Left ventricle myocardium inferior (tissue), 1 donor: ENCODE measurements around the gene SPNS2. TPM values are rescaled to one million over a fixed set of nuclear protein-coding genes. Genes with fewer than 3 reads are reported as not detected.

Source experiments
- DNase-seq: peaks from one replicate; pipeline ENCODE4 v3.0.0-alpha.2; 2020
- H3K27ac ChIP-seq: fragments of 200-600 bp; replicated peaks from 2 replicates; pipeline ENCODE4 v1.8.0; 2021
- H3K27me3 ChIP-seq: fragments of 200-600 bp; 2 replicates; pipeline ENCODE4 v1.8.0; 2021; ENCODE audit warnings: low read depth
- H3K36me3 ChIP-seq: fragments of 200-600 bp; 2 replicates; pipeline ENCODE4 v1.8.0; 2021
- H3K4me1 ChIP-seq: fragments of 200-600 bp; 2 replicates; pipeline ENCODE4 v1.8.0; 2021
- H3K4me3 ChIP-seq: fragments of 200-600 bp; 2 replicates; pipeline ENCODE4 v1.8.0; 2021; ENCODE audit warnings: mild to moderate bottlenecking, moderate library complexity
- H3K9me3 ChIP-seq: fragments of 200-600 bp; replicated peaks from 2 replicates; pipeline ENCODE4 v1.8.0; 2021
- intact Hi-C: fragments of 100-400 bp; cut with micrococcal nuclease; formaldehyde crosslinking; loops from one replicate; pipeline ENCODE4 v1.11.0; 2022
- total RNA-seq: library from RNA; stranded (reverse); fragmentation: NEBNext Ultra II Directional; extraction: Animal tissue kit (Norgen Biotek cat#: 25700); gene quantifications from one replicate; pipeline ENCODE4 v1.2.1, GENCODE V29; 2021
- TF ChIP-seq, protein P1 (sequence below): fragments of 200-600 bp; IDR thresholded peaks from 2 replicates; pipeline ENCODE4 v1.8.0; 2021; ENCODE audit warnings: antibody characterized with exemption, mild to moderate bottlenecking, borderline replicate concordance
- donor health status: DM: no; HTN: yes; CAD: no; lungs with severe emphysema.

The SPNS2 gene
- total RNA-seq, 1 donor from 2014 or later: 11.2 TPM

DNA sequence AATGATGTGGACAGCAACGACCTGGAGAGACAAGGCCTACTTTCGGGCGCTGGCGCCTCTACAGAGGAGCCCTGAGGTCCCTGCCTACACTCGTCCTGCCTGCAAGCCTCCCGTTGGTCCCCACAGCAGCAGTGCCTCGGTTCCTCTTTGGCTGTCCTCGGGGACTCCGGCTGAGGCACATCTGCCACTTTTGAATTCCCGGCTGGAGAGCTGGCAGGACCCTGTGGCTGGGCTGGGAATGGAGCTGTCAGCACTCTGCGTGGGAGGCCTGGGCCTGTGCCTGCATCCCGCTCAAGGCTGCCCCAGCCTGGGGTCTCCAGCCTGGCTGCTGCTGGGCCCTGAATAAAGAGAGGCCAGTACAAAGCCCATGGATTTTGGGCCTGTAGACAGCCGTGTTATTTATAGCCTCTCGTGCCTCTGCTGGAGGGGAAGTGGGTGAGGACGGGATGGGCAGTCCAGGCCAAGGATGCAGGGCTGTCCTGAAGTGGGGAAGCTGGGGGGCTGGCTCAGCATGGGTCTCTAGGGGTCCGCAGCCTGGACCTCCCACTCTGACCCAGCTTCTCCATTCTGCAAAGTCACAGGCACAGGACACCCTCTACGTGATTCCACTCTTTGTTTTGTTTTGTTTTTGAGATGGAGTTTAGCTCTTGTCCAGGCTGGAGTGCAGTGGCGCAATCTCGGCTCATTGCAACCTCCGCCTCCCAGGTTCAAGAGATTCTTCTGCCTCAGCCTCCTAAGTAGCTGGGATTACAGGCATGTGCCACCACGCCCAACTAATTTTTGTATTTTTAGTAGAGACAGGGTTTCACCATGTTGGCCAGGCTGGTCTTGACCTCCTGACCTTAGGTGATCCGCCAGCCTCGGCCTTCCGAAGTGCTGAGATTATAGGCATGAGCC is 10.6 kb upstream of the SPNS2 start:
- H3K36me3 ChIP-seq: no peaks in the 10 kb centered on the region
- H3K4me3 ChIP-seq: no peak overlapping the region
- H3K9me3 ChIP-seq: no peaks in the 10 kb centered on the region
- H3K27me3 ChIP-seq: no peaks in the 10 kb centered on the region
- peaks cover 16% of the 10 kb centered on the region for H3K4me1 ChIP-seq
- intact Hi-C loops: no loop called here
- no peak for DNase-seq
- H3K27ac ChIP-seq: no peak overlapping the region
- TF ChIP-seq, protein P1, sequence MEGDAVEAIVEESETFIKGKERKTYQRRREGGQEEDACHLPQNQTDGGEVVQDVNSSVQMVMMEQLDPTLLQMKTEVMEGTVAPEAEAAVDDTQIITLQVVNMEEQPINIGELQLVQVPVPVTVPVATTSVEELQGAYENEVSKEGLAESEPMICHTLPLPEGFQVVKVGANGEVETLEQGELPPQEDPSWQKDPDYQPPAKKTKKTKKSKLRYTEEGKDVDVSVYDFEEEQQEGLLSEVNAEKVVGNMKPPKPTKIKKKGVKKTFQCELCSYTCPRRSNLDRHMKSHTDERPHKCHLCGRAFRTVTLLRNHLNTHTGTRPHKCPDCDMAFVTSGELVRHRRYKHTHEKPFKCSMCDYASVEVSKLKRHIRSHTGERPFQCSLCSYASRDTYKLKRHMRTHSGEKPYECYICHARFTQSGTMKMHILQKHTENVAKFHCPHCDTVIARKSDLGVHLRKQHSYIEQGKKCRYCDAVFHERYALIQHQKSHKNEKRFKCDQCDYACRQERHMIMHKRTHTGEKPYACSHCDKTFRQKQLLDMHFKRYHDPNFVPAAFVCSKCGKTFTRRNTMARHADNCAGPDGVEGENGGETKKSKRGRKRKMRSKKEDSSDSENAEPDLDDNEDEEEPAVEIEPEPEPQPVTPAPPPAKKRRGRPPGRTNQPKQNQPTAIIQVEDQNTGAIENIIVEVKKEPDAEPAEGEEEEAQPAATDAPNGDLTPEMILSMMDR: no peak

DNA sequence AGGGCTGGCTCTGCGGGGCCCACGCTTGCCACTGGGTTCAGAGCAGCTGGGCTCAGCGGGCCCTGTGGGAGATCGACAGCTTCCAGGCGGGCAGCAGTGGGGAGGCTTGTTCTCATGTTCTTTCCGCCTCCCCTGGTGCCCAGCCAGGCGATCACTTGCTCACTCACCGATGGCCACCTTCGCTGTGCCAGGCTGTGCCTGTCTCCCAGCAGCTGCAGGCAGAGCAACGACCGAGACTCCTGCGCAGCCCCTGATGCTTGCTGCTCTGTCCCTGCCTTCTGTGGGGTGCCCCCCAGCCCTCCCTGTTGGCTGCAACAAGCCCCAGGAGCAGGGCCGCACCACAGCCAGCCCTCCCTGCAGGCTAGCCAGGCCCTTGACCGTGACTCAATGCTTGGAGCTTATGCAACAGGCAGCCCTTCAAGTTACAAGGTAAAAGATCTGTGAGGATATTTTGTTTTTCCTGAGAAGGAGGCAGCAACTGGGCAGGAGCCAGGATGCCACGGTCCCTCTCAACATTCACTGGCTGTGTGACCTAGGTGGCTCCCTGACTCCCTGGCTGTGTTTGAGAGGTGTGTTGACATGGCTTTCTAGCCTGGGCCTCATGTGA is 9.6 kb upstream of the SPNS2 start:
- TF ChIP-seq, protein P1: no peak
- DNase-seq: no peak
- Histone ChIP-seq H3K36me3 (no peaks in the 10 kb centered on the region), H3K27me3 (no peaks in the 10 kb centered on the region), H3K27ac (no peak overlapping the region), H3K9me3 (no peaks in the 10 kb centered on the region), H3K4me1 (peaks cover 16% of the 10 kb centered on the region), H3K4me3 (no peak overlapping the region)
- intact Hi-C loops: no loop called here

DNA sequence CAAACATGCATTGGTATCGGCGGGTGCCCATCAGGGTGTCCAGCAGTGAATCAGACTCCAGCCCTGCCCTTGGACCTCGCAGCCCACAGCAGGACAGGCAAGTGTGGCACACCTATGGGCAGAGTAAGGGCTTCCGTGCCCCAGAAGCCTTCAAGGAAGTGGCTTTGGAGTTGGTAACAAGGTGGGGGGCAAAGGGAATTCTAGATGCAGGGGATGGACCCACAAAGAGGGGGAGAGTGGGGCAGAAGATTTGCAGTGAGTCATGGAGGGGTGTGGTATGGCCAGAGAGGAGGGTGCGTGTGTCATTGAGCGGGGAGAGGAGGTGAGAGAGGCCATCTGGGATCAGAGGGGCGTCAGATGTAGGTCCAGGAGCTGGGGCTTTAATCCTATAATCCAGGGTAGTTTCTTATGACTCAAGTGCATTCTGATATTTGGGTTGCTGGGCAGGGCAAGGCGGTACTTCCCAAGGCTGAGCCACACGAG is 8.5 kb upstream of the SPNS2 start:
- TF ChIP-seq, protein P1: no peak
- H3K4me1 ChIP-seq: peaks cover 16% of the 10 kb centered on the region
- H3K9me3 ChIP-seq: no peaks in the 10 kb centered on the region
- no peak overlapping the region for H3K4me3 ChIP-seq
- no peak overlapping the region for H3K27ac ChIP-seq
- intact Hi-C loops: no loop called here
- H3K36me3 ChIP-seq: no peaks in the 10 kb centered on the region
- DNase-seq: no peak
- no peaks in the 10 kb centered on the region for H3K27me3 ChIP-seq

DNA sequence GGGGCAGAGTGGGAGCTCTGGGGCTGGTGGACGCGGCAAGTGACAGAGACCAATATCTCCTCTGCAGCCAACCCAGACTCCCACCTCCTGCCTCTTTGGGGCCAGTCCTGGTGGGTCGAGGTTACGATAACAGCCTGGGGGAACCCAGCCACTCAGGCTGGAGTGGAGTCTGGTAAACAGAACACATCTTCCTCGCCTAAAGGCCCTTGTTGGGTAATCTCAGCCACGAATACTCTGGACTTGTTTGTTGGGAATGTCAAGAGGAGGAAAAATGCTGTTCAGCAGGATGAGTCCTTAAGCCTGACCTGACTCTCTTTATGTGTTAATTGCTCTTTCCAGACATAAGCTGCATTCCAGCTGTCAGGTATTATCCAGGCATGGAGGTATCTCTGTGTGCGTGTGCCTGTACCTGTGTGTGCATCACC is 8.0 kb upstream of the SPNS2 start:
- intact Hi-C loops: no loop called here
- TF ChIP-seq, protein P1: no peak
- no peak overlapping the region for H3K27ac ChIP-seq
- H3K9me3 ChIP-seq: no peaks in the 10 kb centered on the region
- no peaks in the 10 kb centered on the region for H3K36me3 ChIP-seq
- H3K4me3 ChIP-seq: no peak overlapping the region
- no peaks in the 10 kb centered on the region for H3K27me3 ChIP-seq
- peaks cover 16% of the 10 kb centered on the region for H3K4me1 ChIP-seq
- DNase-seq: no peak

DNA sequence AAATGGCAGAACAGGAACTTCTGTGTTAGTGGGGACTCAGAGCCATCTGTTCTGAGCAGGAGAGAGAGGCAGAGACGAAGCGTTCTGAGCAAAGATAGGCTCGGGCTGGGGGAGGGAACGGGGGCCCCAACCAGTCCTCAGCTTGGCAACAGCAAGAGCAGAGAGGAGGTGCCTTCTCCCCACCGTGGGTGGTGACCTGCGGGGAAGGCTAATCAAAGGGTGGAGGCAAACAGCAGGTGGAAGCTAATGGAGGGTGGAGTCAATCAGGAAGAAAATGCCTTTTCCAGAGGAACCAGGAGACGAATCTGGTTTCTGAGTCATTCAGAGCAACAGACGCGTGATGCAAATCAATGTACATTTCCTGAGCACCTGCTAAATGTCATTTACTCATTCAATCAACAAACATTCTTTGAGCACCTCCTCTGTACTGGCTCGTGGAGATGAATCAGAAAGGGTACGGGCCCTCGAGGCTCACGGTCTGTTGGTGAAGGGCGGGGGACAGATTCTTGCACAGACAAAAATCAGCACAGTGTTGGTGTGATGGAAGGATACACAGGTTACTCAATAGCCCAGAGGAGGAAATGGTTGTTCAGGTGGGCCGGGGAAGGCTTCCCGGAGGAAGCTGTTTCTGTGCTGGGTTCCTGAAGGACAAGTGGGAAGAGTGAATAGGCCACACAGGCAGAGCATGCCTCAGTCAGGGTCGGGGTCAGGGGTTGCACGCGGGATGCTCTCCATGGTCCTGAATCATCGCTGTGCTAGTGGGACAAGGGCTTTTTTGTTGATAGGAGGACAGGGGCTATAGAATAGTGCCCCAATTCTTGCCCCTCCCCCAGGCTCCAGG is 5.7 kb upstream of the SPNS2 start:
- Histone ChIP-seq H3K9me3 (no peaks in the 10 kb centered on the region), H3K36me3 (no peaks in the 10 kb centered on the region), H3K4me3 (no peak overlapping the region), H3K27ac (no peak overlapping the region), H3K4me1 (peaks cover 3% of the 10 kb centered on the region), H3K27me3 (no peaks in the 10 kb centered on the region)
- TF ChIP-seq, protein P1: no peak
- intact Hi-C loops: no loop called here
- DNase-seq: no peak
